Stimulated activated CD4-positive, alpha-beta T cell treated with anti-CD3 and anti-CD28 coated beads, Interleukin-1b, Interleukin-23, amount 100 ng/mL, for 1 hour (primary cell): ENCODE data around the gene TOX3.

Experiments
- DNase-seq, 2 donors: peaks; one replicate each; pipeline ENCODE4 v3.0.0-alpha.2; 2020; ENCODE audit warnings: low read depth in 2 of 2

The TOX3 gene

GRCh38 chr16:52537516-52537915 is 9.4 kb downstream of the TOX3 start:
- no peak for DNase-seq

- DNase-seq: no peak
These were observed 11.9 kb downstream of the TOX3 start for GRCh38 chr16:52535076-52535475.

GRCh38 chr16:52533296-52533695 is 13.6 kb downstream of the TOX3 start:
- DNase-seq: no peak

- DNase-seq: no peak
These were observed 14.6 kb downstream of the TOX3 start for GRCh38 chr16:52532384-52532783.

- DNase-seq: no peak
These were observed 17.7 kb downstream of the TOX3 start for GRCh38 chr16:52529226-52529625.

- no peak for DNase-seq
These were observed 18.4 kb downstream of the TOX3 start for GRCh38 chr16:52528393-52529065.

GRCh38 chr16:52526830-52527229 is 20.1 kb downstream of the TOX3 start:
- no peak for DNase-seq

- no peak for DNase-seq
These were observed 20.7 kb downstream of the TOX3 start for GRCh38 chr16:52526116-52526828.

- no peak for DNase-seq
These were observed 25.4 kb downstream of the TOX3 start for GRCh38 chr16:52521570-52521969.

GRCh38 chr16:52518884-52519283 is 28.1 kb downstream of the TOX3 start:
- no peak for DNase-seq

- no peak for DNase-seq
These were observed 31.8 kb downstream of the TOX3 start for GRCh38 chr16:52515068-52515671.

- DNase-seq: no peak
These were observed 34.5 kb downstream of the TOX3 start for GRCh38 chr16:52512297-52512987.

GRCh38 chr16:52501746-52502145 is 45.2 kb downstream of the TOX3 start:
- no peak for DNase-seq

- DNase-seq: no peak
These were observed 46.0 kb downstream of the TOX3 start for GRCh38 chr16:52500963-52501362.

- no peak for DNase-seq
These were observed 47.9 kb downstream of the TOX3 start for GRCh38 chr16:52499060-52499440.

GRCh38 chr16:52498328-52499059 is 48.4 kb downstream of the TOX3 start:
- DNase-seq: no peak

- no peak for DNase-seq
These were observed 49.7 kb downstream of the TOX3 start for GRCh38 chr16:52497067-52497816.

GRCh38 chr16:52496051-52496876 is 50.7 kb downstream of the TOX3 start:
- DNase-seq: no peak

- no peak for DNase-seq
These were observed 52.3 kb downstream of the TOX3 start for GRCh38 chr16:52494621-52495020.

GRCh38 chr16:52494145-52494544 is 52.8 kb downstream of the TOX3 start:
- DNase-seq: no peak
